SHP77 (cell line): ENCODE measurements around the gene WRAP73.

Experiments used
- DNase-seq, 2 experiments: peaks; one replicate each; lab custom pipeline; 2025; lab: John Stamatoyannopoulos, UW

Gene WRAP73

DNA sequence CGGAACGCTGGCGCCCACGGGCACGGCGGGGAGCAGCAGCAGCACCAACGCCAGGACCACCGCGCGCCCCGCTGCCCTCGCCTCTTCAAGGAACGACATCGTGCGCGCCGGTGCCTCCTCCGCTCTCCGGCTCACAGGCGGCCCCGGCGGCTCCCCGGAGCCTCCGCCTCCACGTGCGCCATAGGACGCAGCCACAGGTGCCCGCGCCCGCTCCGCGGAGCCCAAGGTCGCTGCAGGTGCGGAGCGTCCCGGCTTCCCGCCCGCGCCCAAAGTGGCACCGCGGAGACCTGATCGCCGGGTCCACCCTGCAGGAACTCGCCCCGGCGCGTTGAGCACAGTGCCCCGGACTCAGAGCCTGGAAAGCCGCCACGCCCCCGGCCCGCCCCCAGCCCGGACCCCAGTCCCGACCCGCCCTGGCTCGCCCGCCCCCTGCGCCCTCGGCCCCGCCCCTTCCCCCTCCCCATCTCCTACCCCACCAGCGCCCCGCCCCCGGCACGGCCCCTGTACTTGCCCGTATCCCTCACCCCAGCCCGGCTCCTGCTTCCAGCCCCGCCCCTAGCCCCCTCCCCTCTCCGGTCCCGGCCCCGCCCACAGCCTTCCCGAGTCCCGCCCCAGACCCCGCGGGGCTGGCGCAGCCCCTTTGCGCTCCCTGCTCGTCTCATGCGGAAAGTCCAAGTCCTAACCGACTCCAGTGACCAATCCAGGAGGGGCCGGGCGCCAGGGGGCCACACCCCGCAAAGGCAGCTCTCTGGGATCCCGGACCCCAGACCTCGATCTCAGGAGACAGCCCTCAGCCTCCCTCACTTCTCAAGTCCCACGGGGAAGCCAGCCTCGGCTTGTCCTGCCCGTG, 38.5 kb downstream of the WRAP73 start, which contains the start of gene MEGF6:
Gene MEGF6 (minus strand): TSS at position 339 of the 850 bp plus-strand sequence. CDS start 240 bp downstream, at position 99.
- DNase-seq: no peak

DNA sequence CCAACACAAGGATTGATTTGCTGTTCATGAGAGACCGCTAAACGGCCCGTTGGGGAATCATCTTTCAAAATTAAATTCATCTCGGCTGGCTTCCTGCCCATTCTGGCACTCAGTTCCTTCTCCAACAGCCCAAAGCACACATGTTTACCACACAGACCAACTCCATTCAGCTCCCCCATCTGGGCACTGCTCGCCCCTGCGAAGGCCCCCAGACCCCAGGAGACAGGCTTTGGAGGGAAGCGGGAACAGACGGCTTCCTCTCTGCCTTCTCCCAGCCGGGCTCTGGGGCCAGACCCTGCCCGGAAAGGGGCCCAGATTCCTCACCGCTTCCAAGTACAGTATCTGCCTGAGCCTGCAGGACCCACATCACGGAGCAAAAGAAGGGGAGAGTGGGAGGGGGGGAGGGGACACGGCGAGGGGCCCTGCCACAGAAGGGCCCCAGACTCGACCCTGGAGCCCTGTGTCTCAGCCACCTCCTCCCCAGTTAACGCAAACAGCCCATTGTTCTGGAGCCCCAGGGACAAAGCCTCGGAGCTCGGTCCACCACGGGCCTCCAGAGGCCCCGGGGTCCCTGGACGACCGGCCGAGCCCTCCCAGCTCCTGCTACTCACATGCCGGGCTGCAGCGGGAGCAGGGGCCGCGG, 39.3 kb downstream of the WRAP73 start:
- no peak for DNase-seq

DNA sequence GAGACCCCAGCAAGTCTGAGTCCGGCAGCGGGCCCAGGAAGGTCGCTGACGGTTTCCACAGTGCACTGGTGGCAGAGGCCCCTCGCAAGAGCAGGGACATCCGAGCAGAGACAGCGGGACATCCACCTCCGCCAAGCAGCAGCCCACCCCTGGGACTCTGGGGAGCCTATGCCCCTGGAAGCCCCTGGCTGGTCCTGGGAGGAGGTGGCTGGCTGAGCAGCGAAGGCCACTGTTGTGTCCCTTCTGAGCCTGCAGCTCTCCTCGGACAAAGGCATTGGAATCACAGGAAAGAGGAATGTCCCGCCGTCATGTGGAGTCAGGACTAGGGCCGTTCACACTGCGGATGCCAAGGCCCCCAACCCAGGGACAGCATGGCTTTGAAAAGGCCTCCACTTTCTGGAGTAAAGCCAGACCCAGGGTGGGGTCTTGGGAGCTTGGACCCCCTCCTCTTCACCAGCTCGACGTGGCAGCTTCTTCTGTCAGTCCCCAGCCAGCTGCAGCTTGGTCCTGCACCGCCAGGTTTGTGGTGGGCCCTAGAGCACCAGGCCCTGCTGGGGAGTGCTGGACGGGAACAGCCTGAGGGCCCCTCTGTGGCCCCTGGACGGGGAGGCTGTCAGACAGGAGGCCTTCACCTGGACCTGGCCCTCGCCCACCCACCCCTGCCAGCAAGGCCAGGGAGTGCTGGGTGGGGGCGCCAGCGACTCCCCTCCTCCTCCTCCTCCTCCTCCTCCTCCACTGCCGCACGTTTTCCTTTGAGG, 40.0 kb downstream of the WRAP73 start:
- no peak for DNase-seq

DNA sequence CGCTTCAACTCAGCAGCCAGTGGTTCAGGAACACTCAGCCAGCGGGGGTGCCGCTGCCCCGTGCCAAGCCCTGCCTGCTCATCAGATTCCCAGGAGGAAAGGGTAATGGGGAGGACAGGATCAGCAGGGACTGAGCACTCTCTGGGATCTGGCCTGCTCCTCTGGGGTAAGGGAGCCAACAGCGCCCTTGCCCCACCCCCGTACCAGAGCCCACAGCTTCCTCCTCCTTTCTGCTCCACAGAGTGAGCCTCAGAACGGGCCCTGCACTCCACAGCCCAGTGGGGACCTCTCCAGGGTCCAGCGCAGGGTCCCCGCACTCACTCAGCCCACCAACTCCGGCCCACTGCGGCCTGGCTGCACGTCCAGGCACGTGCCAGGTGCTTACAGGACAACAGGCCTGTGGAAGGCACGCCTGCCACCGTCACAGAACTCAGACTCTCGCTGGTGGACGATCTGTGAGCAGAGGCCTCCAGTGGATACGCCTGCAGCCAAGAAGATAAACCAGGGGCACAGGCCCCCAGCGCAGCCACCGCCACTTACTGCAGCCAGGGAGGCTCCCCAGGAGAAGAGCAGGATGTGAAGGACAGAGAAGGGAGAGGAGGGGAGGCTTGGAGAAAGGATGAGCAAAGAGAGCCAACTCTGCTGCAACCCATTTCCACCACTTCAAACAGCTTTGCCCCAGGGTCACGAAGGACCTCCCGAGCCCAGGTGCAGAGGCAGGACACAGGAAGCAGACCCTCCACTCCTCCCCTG, 40.7 kb downstream of the WRAP73 start:
- no peak for DNase-seq

DNA sequence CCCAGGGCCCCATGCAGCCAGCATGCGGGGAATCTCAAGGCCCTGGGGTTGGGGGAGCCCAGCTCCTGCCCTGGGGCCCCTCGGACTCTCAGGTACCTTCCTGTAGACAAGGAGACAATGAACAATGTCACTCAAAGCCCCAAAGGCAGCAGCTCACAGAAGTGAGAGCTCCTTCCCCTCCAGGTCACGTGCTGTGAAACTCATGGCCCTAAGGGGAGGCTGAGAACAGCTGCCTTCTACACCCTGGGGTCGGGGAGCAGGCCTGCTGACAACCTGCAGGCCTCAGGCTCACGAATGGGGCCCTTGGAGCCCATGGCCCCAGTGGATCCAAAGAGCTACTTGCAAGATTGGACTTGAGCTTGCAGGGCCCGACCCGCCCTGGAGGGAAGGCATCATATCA, 41.7 kb downstream of the WRAP73 start:
- DNase-seq: no peak

DNA sequence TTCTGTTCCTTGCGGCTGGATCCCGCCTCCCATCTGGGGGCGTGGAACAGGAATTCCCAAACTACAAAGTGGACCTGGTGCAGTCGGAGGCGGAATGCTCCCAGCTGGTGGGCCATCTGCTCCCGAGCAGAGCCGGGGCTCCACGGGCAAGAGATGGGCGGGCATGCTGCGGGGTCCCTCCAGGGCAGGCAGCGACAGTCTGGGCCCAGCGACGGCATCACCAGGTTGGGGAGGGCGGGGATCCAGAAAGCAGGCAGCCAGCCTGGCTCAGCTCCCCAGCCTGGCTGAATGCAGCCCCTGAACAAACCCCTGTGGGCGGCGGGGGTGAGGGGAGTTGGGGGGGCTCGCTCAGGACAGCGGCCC, 42.2 kb downstream of the WRAP73 start:
- no peak for DNase-seq

DNA sequence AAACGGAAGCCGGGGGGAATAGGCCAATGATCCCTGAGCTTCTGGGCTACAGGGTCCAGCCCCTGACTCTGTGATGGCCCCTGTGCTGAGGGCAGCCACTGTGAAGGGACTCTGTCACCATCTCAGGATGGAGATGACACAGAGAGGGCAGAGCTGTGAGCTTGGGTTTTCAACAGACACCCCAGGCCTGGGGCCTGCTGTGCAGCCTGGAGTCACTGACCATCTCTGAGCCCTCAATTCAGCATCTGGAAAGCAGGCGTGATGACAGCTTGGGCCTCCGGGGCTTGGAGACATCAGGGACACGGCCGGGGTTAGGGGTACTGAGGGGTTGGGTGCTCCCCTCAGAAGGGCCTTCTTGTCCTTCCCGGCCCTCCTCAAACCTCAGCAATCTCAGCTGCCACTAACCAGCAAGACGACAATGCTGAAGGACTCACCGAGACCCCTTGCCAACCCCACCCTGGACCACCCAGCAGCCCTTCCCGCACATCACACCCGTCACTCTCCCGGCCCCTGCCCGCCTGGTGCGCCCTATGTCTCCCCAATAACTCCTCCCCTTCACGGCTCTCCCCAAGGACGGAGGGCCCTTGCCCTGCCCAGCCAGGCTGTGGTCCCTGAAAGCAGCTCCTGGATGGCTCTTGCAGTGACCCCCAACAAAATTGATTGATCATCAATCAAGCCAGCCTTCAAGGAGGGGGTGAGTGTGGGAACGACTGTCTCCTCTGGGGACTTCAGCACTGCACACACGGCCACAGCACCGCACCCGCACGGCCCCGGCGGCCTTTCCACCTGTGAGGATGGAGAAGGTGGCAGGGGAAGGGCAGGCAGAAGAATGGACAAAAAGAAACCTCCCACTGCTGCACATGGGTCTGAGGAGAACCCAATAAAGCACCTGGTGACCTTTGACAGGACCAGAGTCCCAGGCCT, 42.9 kb downstream of the WRAP73 start:
- DNase-seq: no peak

DNA sequence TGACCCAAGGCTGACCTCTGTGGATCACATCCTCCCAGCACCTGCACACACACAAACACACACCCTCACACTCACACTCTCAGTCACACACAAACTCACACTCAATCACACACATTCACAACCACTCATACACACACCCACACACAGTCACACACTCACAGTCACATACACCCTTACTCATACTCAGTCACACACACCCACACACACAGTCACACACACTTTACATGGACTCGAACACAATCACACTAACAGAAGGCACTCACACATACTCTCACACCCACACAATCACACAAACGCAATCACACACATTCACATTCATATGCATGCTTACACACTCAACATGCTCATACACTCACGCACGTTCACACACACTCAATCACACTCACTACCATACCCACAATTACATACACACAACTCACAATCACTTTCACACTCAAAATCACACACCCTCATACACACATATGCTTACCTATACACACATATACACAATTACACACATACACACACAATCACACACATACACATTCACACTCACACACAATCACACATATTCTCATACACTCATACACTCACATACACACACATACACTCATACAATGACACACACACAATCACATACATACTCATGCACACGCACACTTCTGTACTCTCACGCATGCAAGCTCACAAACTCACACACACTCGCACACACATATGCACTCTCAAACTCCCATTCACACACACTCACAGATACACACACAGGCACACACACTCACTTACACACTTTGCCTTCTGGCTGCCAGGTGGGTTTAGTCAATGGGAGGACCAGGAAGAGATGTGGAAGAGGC, 44.7 kb downstream of the WRAP73 start:
- DNase-seq: no peak

DNA sequence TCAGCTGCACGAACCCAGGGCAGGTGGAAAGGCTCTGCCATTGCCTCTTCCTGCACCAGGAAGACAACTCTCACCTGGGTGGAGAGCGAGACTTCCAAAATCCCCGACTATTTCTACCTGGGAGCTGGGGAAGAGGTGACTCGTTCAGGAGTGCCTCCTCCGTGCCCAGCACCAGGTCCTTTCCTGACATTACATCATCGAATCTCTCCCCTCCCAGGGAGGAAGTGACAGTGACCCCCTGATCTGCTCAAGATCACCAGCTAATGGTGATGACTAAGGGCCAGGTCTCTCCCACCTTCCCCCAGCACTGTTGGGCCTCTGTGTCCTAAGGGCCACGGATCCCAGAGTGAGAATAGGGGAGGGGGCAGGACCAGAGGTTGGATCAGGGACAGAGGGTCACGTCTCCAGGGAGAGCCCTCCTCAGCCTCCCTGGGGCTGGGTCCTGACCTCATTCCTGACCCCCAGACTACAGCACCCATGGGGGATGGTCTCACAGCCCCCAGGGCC, 45.4 kb downstream of the WRAP73 start:
- no peak for DNase-seq

DNA sequence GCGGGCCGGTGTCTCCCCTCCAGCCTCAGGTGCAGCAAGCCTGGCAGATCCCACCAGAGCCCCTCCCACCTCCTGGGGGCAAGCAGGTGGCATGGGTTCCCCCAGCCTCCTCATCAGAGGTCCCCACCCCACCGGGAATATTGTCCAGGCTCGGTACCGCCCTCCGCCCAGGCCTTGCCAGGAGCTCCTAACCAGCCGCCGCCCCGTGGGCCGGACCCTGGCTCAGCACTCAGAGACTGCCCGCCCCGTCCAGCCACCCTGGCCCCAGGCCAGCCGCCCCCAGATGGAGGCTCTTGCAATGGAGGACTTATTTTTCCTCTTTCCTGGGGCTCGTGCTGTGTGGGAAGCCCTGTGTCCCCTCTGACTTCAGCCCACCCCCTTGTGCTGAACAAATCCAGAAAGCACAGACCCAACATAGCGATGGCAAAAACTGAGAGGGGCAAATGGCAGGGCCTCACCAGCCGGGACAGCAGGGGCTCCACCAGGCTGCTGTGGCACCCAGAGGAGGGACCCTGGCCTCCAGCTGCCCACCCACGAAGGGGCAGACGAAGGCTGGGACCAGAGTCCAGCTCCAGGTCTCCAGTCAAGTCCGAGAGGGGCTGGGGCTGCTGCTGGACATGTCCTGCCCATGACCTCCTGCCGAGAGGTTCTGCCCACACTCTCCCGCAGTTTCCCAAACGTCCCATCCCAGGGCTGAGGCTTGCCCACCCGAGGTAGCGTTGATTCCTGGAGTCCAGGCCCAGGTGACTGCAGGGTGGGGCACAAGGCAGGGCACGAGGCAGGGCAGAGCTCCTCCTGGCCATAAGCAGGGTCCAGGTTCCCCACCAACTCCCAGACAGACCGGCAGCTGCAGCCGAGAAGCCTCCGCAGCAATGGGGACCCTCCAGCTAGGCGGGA, 46.1 kb downstream of the WRAP73 start:
- DNase-seq: no peak

DNA sequence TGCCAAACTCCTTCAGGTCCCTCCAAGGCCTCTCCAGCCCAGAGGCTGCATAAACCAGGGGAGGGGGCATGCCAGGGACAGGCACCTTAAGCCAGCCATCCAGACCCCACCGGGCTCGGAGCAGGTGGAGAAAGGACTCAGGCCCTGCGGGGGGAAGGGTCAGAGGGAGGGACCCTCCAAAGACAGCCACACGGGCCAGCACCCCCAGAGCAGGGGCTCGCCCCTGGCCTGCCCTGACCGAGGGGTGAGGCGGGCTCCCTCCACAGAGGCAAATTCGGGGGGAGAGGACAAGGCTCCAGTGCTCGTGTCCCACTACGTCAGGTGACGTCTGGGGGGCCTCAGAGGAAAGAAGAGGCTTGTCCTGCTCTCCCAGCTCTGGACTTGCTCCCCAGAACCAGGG, 46.7 kb downstream of the WRAP73 start:
- DNase-seq: no peak

DNA sequence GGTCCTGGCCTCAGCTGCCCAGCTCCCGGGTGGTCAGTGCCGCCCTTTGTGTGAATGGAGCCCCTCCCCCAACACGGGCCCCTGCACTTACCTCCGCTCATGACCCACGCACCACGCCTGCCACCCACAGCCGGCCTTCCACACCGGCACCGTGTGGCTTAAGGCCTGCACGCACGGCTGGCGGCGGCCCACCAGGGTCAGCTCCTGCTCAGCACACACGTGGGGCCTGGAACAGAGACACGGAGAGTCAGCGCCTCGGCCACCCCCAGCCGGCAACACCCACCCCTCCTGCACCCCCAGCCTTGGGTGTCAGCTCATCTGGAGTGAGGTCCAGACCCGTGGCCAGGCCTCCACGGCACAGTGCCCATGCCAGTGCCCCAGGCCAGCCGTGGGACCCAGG, 47.5 kb downstream of the WRAP73 start:
- DNase-seq: no peak

DNA sequence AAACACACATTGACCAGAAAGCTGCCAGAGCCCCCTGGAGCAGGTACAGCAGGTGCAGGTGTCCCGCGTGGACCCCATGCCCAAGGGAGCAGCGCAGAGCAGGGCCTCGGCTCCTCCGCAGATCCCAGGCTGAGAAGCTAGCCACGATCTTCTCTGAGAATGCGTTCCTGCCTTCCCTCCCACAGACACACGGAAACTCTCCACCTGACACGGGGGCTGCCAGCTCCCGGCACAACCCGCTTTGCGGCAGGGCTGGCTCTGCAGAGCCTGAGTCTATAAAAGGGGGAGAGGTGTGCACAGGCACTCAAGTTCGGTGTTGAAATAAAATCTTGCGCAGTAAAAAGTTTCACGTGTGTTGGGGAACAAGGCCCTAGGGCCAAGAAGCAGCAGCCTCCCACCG, 48.2 kb downstream of the WRAP73 start:
- DNase-seq: no peak

DNA sequence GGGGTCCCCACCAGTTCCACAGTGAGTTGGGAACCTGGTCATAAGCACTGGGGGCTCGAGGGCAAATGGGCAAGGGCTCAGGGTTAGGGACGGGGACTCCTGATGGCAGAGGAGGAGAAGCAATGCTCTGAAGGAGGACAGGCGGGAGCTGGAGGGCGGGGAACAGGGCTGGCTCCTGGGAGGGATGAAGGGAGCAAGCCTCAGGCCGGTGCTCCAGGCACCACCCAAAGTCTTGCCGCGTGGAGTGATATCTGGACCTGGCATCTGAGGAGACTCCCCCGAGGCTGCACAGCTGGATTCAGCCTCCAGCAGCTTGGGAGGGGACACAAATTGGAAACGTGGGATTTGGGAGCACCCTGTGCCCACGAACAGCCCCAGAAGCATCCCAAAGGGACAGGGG, 49.5 kb downstream of the WRAP73 start:
- DNase-seq: no peak

DNA sequence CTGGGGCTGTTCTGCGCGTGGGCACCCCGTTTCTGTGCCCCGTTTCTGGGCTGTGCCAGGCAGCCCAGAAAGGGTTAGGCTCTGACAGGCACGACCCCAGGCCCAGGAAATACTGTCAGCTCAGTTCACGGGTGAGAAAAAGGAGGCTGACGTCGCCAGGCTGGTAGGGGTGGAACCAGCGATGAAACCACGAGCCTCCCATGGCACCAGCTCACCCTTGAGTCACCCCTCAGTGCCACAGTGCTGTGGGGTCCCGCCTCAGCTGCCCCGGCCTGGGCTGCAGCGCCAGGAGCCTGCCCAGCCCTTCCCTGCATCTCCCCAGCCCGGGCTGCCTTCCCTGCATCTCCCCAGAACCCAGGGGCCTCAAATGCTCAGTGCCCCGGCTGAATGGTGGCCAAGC, 50.1 kb downstream of the WRAP73 start:
- DNase-seq: no peak

DNA sequence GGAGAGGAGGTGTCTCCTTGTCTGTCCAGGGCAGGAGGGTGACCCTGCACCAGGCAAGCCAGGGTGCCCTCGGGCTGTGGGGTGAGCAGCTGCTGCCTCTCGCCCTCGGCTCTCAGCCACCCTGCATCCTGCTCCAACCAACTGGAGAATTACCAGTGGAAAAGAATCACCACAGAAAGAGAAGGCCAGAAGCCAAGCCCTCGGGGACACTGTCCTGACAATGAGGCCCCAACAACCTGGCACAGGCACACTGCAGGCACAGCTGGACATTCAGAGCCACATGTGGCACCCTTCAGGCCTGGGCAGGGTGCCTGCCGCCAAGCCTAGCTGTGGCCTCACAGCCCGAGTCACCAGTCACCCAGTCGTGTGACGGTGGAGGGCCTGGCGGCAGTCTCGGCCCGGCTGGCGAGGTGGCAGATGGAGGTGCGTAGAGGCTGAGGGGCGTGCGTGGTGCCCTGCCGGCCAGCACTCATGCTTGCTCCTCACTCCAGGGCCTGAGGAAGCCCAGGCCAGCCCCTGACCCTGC, 50.6 kb downstream of the WRAP73 start:
- DNase-seq: no peak

DNA sequence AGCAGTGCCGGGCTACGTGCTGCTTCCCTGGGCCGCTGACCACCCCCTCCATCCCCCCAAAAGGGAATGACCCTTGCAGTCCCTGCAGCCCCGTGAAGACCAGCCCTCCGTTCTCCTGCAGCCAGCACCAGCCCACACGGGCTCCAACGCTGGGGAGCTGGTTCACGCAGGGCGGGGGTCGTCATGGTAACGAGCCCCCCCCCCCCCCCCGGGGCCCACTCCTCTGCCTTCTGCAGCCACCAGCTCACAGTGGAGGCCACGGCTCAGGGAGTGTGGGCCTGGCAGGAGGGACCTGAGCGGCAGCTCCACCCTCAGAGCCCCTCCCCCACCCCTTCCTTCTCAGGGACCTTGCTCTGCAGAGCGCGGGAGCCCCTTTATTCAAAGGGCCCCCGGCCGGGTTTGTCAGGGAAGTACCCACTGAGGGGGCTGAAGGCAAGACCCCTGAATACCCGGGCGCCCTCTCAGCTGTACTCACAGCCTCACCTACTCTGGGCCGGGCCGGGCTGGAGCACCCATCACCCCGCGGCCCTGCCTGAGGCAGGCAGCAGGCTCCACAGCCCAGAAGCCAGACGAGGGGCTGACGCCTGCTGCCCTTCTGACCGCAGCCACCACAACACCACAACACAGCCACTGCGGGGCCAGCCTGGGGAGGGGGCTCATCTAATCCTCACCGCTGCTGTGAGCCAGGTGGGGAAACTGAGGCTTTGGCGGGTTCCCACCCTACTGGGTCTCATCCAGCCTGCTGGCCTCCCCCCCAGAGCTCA, 51.2 kb downstream of the WRAP73 start:
- no peak for DNase-seq

DNA sequence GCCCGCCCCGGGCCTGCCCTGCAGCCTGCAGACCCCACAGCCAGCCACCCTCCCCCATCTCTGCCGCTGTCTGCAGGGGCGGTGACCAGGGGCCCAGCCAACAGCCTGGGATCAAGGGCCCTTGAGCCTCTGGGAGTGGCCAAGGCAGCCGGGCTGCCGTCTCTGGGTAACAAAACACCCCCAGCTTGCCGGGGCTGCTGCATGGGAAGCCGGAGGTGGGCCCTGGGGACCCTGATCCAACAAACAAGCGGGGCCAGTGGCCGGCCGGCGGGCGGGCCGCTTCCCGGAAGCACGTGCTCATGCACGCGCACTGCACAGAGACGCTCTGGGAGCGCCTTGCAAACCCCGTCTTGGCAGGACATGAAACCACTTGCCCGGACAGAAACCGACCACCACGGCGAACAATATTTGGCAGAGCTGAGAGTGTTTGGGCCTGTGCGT, 51.8 kb downstream of the WRAP73 start:
- DNase-seq: no peak
